Stimulated activated naive CD4-positive, alpha-beta T cell treated with Interleukin-2 at 50 U/mL for 16 hours (primary cell): ENCODE results near the gene SPIRE2.

Experiments used
- DNase-seq: peaks from one replicate; lab custom pipeline; 2025; lab: John Stamatoyannopoulos, UW

Gene SPIRE2

GRCh38 chr16:89915303-89916232 lies 87.3 kb downstream of the SPIRE2 start:
- no peak for DNase-seq

- DNase-seq, result peak; percentile 69
These were observed 89.6 kb downstream of the SPIRE2 start for GRCh38 chr16:89917773-89918452.

GRCh38 chr16:89918453-89919347 lies 90.4 kb downstream of the SPIRE2 start, which contains the start of gene MC1R:
MC1R (plus strand) TSS chr16:89918862; CDS start chr16:89919259, 397 bp downstream.
- DNase-seq, result no peak

- no peak for DNase-seq
These were observed 91.5 kb downstream of the SPIRE2 start for GRCh38 chr16:89919535-89920406.

- DNase-seq, result no peak
These were observed 92.4 kb downstream of the SPIRE2 start for GRCh38 chr16:89920723-89921122.
